Suprapubic skin (tissue), 4 donors: ENCODE results near the gene POLR2C. TPM values are rescaled to one million over a fixed set of nuclear protein-coding genes. Genes with fewer than 3 reads are reported as not detected.

ENCODE experiments used
- DNase-seq, 2 donors: peaks; one replicate each; pipeline ENCODE4 v3.0.0-alpha.2; 2019; ENCODE audit warnings: low spot score in 2 of 2
- H3K27ac ChIP-seq: fragments of 200-600 bp; sonication (generic); one replicate; pipeline ENCODE4 v1.5.1; 2019
- H3K27me3 ChIP-seq: fragments of 200-600 bp; sonication (generic); one replicate; pipeline ENCODE4 v1.5.1; 2019
- H3K36me3 ChIP-seq: fragments of 200-600 bp; sonication (generic); one replicate; pipeline ENCODE4 v1.5.1; 2019
- H3K4me1 ChIP-seq: fragments of 200-600 bp; sonication (generic); one replicate; pipeline ENCODE4 v1.5.1; 2019
- H3K4me3 ChIP-seq: fragments of 200-600 bp; sonication (generic); one replicate; pipeline ENCODE4 v1.5.1; 2019; ENCODE audit warnings: mild to moderate bottlenecking
- H3K9me3 ChIP-seq: fragments of 200-600 bp; sonication (generic); one replicate; pipeline ENCODE4 v1.5.1; 2019
- CTCF ChIP-seq, 2 donors: fragments of 200-600 bp in 1 of 2; fragments of 450-650 bp in 1 of 2; sonication (generic) in 1 of 2; IDR thresholded peaks; one replicate each; pipeline ENCODE4 v1.5.1; 2016 to 2019; ENCODE audit warnings: antibody characterized with exemption in 2 of 2, mild to moderate bottlenecking in 1 of 2, moderate library complexity in 1 of 2
- EP300 ChIP-seq: sonication (generic); formaldehyde crosslinking; IDR thresholded peaks from one replicate; pipeline ENCODE4 v1.6.1; 2017; ENCODE audit warnings: antibody characterized with exemption
- POLR2A ChIP-seq, 2 donors: fragments of 450-650 bp; IDR thresholded peaks; one replicate each; pipeline ENCODE4 v1.6.1; 2017; ENCODE audit warnings: antibody characterized with exemption in 2 of 2, mild to moderate bottlenecking in 2 of 2, moderate library complexity in 2 of 2
- POLR2AphosphoS5 ChIP-seq, 3 donors: sonication (generic); formaldehyde crosslinking; IDR thresholded peaks; one replicate each; pipeline ENCODE4 v1.6.1; 2017; ENCODE audit warnings: antibody characterized with exemption in 3 of 3
- WGBS: methylation state at CpG from one replicate; pipeline ENCODE4 v1.1.5; 2018; 5-methylcytosine and 5-hydroxymethylcytosine counted together
- total RNA-seq, 4 donors: library from RNA; depleted of rRNA; stranded (reverse); fragments of >200 nt; gene quantifications; one replicate each; pipeline ENCODE4 v1.1.0, GENCODE V29; 2016

Gene POLR2C
- total RNA-seq, 4 donors from 2014 or later, result 65.0 to 80.3 (median 72.0) TPM

GRCh38 chr16:57485916-57486857 lies 23.7 kb downstream of the POLR2C start, which contains the start of gene DOK4:
Gene DOK4, minus strand, starts transcription at chr16:57486493. Its CDS starts 6,986 bp downstream, at chr16:57479507.
- Histone ChIP-seq H3K4me3 (peak within 1 kb of the TSS; percentile 82), H3K9me3 (no peaks in the 10 kb centered on the region), H3K4me1 (peaks cover 42% of the 10 kb centered on the region), H3K27me3 (no peaks in the 10 kb centered on the region), H3K36me3 (no peaks in the 10 kb centered on the region), H3K27ac (peak within 1 kb of the TSS; percentile 89)
- TF ChIP-seq CTCF (IDR thresholded peaks at IDR 0.05) (no peak), EP300 (no peak), POLR2AphosphoS5 (IDR thresholded peaks at IDR 0.05) (no peak), POLR2A (IDR thresholded peaks at IDR 0.05) (no peak)
- 2% methylated on average over 14 of the region's 73 CpGs for WGBS
- peak in 1 of 2 donors; percentile 88 for DNase-seq

- Histone ChIP-seq H3K9me3 (no peaks in the 10 kb centered on the region), H3K36me3 (no peaks in the 10 kb centered on the region), H3K4me1 (peaks cover 41% of the 10 kb centered on the region), H3K27ac (peak overlapping the region; percentile 89), H3K4me3 (peak overlapping the region; percentile 82), H3K27me3 (no peaks in the 10 kb centered on the region)
- DNase-seq, result peak in 1 of 2 donors; percentile 62
- 78% methylated on average over 8 of the region's 8 CpGs for WGBS
- TF ChIP-seq EP300 (no peak), CTCF (IDR thresholded peaks at IDR 0.05) (no peak)
Observed at GRCh38 chr16:57486858-57487834, 24.7 kb downstream of the POLR2C start.

GRCh38 chr16:57489229-57489628 lies 26.8 kb downstream of the POLR2C start:
- Histone ChIP-seq H3K4me3 (no peak overlapping the region), H3K36me3 (no peaks in the 10 kb centered on the region), H3K27ac (no peak overlapping the region), H3K27me3 (no peaks in the 10 kb centered on the region), H3K4me1 (peaks cover 31% of the 10 kb centered on the region), H3K9me3 (no peaks in the 10 kb centered on the region)
- WGBS, result 88% methylated on average over 5 of the region's 5 CpGs
- TF ChIP-seq CTCF (IDR thresholded peaks at IDR 0.05) (no peak), POLR2AphosphoS5 (IDR thresholded peaks at IDR 0.05) (no peak), POLR2A (IDR thresholded peaks at IDR 0.05) (no peak), EP300 (no peak)
- peak in 1 of 2 donors; percentile 19 for DNase-seq

- Histone ChIP-seq H3K4me3 (no peak overlapping the region), H3K27me3 (no peaks in the 10 kb centered on the region), H3K36me3 (no peaks in the 10 kb centered on the region), H3K27ac (no peak overlapping the region), H3K4me1 (no peaks in the 10 kb centered on the region), H3K9me3 (no peaks in the 10 kb centered on the region)
- DNase-seq, result no peak
- WGBS, result 96% methylated on average over 4 of the region's 4 CpGs
- TF ChIP-seq POLR2AphosphoS5 (IDR thresholded peaks at IDR 0.05) (no peak), EP300 (no peak), POLR2A (IDR thresholded peaks at IDR 0.05) (no peak), CTCF (IDR thresholded peaks at IDR 0.05) (no peak)
Observed at GRCh38 chr16:57493767-57494166, 31.3 kb downstream of the POLR2C start.
